Pancreas (tissue), 10 donors: Measurements from ENCODE around the gene NUS1. TPM values are rescaled to one million over a fixed set of nuclear protein-coding genes. Genes with fewer than 3 reads are reported as not detected.

ENCODE experiments used
- ATAC-seq, 4 donors: fragments of 200-7000 bp; cut with Tn5 transposase; one replicate each; pipeline versions ENCODE4 v1.8.0 to v1.9.1; 2020; ENCODE audit warnings: mild to moderate bottlenecking in 4 of 4, moderate library complexity in 4 of 4
- DNase-seq, 6 donors: peaks; one replicate each; pipeline ENCODE4 v3.0.0-alpha.2; 2020
- FAIRE-seq: peaks from 2 replicates; lab custom pipeline; 2012; peaks lifted over from hg19 to GRCh38; lab: Jason Lieb, UNC
- H3K27ac ChIP-seq, 4 donors: fragments of 200-600 bp; sonication (generic); 1 replicate in 3 of 4; 2 replicates in 1 of 4; pipeline versions ENCODE4 v1.5.0 to v1.8.0; 2020
- H3K27me3 ChIP-seq, 4 donors: fragments of 200-600 bp; one replicate each; pipeline ENCODE4 v1.8.0; 2021
- H3K36me3 ChIP-seq, 3 donors: fragments of 200-600 bp; sonication (generic) in 1 of 3; one replicate each; pipeline versions ENCODE4 v1.5.0 to v1.8.0; 2020 to 2021
- H3K4me1 ChIP-seq, 3 donors: fragments of 200-600 bp; one replicate each; pipeline ENCODE4 v1.8.0; 2021
- H3K4me3 ChIP-seq, 4 donors: fragments of 200-600 bp; sonication (generic) in 2 of 4; one replicate each; pipeline versions ENCODE4 v1.5.0 to v1.8.0; 2020 to 2021
- H3K9me3 ChIP-seq, 4 donors: fragments of 200-600 bp; one replicate each; pipeline ENCODE4 v1.8.0; 2021
- WGBS, 2 donors: extraction: QIAGEN DNeasy Blood & Tissue Kit; methylation state at CpG; one replicate each; pipeline ENCODE4 v1.1.7; 2013; 5-methylcytosine and 5-hydroxymethylcytosine counted together
- intact Hi-C, 3 donors: fragments of 100-400 bp; cut with DNase I; formaldehyde crosslinking; loops; one replicate each; pipeline versions ENCODE4 v1.11.1 to v1.14.2; 2022
- polyA plus RNA-seq, 2 donors: library from polyadenylated mRNA; stranded (reverse); fragments of 200-250 nt; gene quantifications; one replicate each; pipeline ENCODE4 v1.2.3, GENCODE V29; 2013
- total RNA-seq, 6 donors: library from RNA; stranded (reverse); fragmentation: NEBNext Ultra II Directional in 4 of 6; extraction: Animal tissue kit (Norgen Biotek cat#: 25700) in 4 of 6; gene quantifications; one replicate each; pipeline versions ENCODE4 v1.2.1 to v1.2.4, GENCODE V29; 2021 to 2023
- TF ChIP-seq, protein P1 (sequence below), 4 donors: fragments of 200-600 bp; sonication (generic) in 3 of 4; IDR thresholded peaks; one replicate each; pipeline versions ENCODE4 v1.5.0 to v1.8.0; 2021; ENCODE audit warnings: antibody characterized with exemption in 4 of 4
- donor health status: healthy with polysubstance abuse.
- donor health status: DM: no; HTN: no; CAD: no; lungs with moderate emphysema.
- donor health status: DM: no; HTN: no; CAD: no.
- donor health status: control.
- donor health status: control.
- donor health status: Bipolar disorder and iron deficiency.
- donor health status: DM: yes; HTN: yes; CAD: no.
- donor health status: DM: no; HTN: no; CAD: no.
- donor health status: DM: no; HTN: no; CAD: no.
- donor health status: DM: yes; HTN: yes; CAD: no.

Gene NUS1
- total and polyA plus RNA-seq, 8 donors, result 9.3 to 22.2 (median 15.8) TPM

GRCh38 chr6:117676577-117677218 is 1.4 kb downstream of the NUS1 start:
- DNase-seq (no peak), FAIRE-seq (no peak), ATAC-seq (no peak)
- TF ChIP-seq, protein P1, sequence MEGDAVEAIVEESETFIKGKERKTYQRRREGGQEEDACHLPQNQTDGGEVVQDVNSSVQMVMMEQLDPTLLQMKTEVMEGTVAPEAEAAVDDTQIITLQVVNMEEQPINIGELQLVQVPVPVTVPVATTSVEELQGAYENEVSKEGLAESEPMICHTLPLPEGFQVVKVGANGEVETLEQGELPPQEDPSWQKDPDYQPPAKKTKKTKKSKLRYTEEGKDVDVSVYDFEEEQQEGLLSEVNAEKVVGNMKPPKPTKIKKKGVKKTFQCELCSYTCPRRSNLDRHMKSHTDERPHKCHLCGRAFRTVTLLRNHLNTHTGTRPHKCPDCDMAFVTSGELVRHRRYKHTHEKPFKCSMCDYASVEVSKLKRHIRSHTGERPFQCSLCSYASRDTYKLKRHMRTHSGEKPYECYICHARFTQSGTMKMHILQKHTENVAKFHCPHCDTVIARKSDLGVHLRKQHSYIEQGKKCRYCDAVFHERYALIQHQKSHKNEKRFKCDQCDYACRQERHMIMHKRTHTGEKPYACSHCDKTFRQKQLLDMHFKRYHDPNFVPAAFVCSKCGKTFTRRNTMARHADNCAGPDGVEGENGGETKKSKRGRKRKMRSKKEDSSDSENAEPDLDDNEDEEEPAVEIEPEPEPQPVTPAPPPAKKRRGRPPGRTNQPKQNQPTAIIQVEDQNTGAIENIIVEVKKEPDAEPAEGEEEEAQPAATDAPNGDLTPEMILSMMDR (IDR thresholded peaks at IDR 0.05), result no peak
- intact Hi-C loops, result no loop called here
- WGBS, 2 donors, result 37 to 39% methylated on average over 6 of the region's 6 CpGs
- H3K27me3 ChIP-seq, result no peaks in the 10 kb centered on the region
- peaks cover 3 to 30% (median 4%) of the 10 kb centered on the region in 3 donors for H3K4me1 ChIP-seq
- H3K9me3 ChIP-seq, result no peaks in the 10 kb centered on the region
- peak overlapping the region in 1 of 4 donors; percentile 20 for H3K27ac ChIP-seq
- no peaks in the 10 kb centered on the region for H3K36me3 ChIP-seq
- H3K4me3 ChIP-seq, result peak overlapping the region; percentile 44 to 78 (median 62)

- intact Hi-C loops, result no loop called here
- WGBS, 2 donors, result 39 to 41% methylated on average over 5 of the region's 5 CpGs
- TF ChIP-seq, protein P1 (IDR thresholded peaks at IDR 0.05), result no peak
These were observed 2.4 kb downstream of the NUS1 start for GRCh38 chr6:117677553-117678141.

DNA sequence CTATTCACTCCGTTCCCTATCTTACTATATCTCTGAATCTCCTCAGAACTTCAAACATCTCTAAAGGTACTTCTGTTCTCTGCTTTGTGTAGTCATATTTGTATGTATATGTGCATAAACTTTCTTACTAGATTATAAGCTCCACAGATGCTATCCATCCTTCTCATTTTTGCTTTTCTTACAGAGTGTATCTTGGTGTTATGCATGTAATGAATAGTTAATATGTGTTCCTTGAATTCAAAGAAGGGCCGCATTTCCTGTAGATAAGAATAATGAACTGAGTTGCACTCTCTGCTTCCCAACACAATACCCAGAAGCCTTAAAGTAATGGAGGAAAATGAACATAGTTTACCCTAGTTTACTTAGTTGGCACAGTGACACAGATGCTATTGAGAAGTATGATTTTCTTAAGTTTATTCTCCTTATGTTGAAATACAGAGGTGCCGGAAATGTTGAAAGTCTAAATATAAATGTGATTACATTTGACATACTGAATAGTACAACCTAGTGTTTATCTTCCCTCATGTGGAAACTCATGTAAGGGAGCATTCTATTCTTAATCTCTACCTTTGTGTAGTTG is 6.0 kb downstream of the NUS1 start:
- ATAC-seq (peak in 2 of 4 donors; percentile 36 to 43), DNase-seq (no peak), FAIRE-seq (no peak)
- H3K27me3 ChIP-seq, result no peaks in the 10 kb centered on the region
- H3K4me1 ChIP-seq, result peaks cover 3 to 48% (median 14%) of the 10 kb centered on the region in 3 donors
- H3K9me3 ChIP-seq, result no peaks in the 10 kb centered on the region
- no peak overlapping the region for H3K27ac ChIP-seq
- H3K36me3 ChIP-seq, result no peaks in the 10 kb centered on the region
- intact Hi-C loops, result no loop called here
- 17 to 25% methylated on average over 3 of the region's 3 CpGs for WGBS, 2 donors
- no peak overlapping the region for H3K4me3 ChIP-seq
- TF ChIP-seq, protein P1 (IDR thresholded peaks at IDR 0.05), result no peak

More at GRCh38 chr6:117677553-117678141, 2.4 kb downstream of the NUS1 start:
- no peak for ATAC-seq
- no peak for DNase-seq
- no peaks in the 10 kb centered on the region for H3K9me3 ChIP-seq
- peaks cover 3 to 33% (median 8%) of the 10 kb centered on the region in 3 donors for H3K4me1 ChIP-seq
- FAIRE-seq, result no peak
- H3K4me3 ChIP-seq, result peak overlapping the region in 1 of 4 donors; percentile 73
- no peaks in the 10 kb centered on the region for H3K27me3 ChIP-seq
- H3K27ac ChIP-seq, result no peak overlapping the region
- H3K36me3 ChIP-seq, result no peaks in the 10 kb centered on the region

DNA sequence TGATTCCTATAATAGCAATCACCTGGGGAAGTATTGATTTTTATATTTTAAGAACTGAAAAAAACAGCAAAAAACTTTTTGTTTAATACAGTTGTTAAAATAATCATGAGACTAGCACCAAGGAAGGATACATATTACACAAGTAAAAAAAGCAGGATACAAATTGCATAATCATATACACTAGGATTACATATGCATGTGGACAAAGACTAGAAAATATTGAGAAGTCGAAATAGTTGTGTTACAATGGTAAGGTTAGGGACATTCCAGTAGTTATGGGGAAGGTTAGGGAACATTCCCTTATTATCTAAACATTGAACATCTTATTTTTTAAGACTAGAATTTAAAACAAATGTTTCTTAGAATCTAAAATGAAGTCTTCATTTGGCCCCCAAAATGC is 9.5 kb downstream of the NUS1 start:
- no peak for FAIRE-seq
- intact Hi-C loops, result no loop called here
- no peak for ATAC-seq
- TF ChIP-seq, protein P1 (IDR thresholded peaks at IDR 0.05), result no peak
- Histone ChIP-seq H3K27ac (no peak overlapping the region), H3K9me3 (no peaks in the 10 kb centered on the region), H3K27me3 (no peaks in the 10 kb centered on the region), H3K4me3 (no peak overlapping the region), H3K36me3 (no peaks in the 10 kb centered on the region), H3K4me1 (peaks cover 3 to 30% (median 14%) of the 10 kb centered on the region in 3 donors)
- 87 to 92% methylated on average over 1 of the region's 1 CpG for WGBS, 2 donors
- no peak for DNase-seq
